Uterus (tissue), 4 donors: ENCODE measurements around the gene SNU13. TPM values are rescaled to one million over a fixed set of nuclear protein-coding genes. Genes with fewer than 3 reads are reported as not detected.

Experiments used
- DNase-seq, 2 donors: peaks; one replicate each; pipeline ENCODE4 v3.0.0-alpha.2; 2019 to 2020
- H3K27ac ChIP-seq, 2 donors: fragments of 200-600 bp; sonication (generic); 1 replicate in 1 of 2; 2 replicates in 1 of 2; pipeline ENCODE4 v1.5.1; 2016 to 2018
- H3K27me3 ChIP-seq, 2 donors: fragments of 200-600 bp; sonication (generic); one replicate each; pipeline ENCODE4 v1.5.1; 2018 to 2019; ENCODE audit warnings: control low read depth in 1 of 2
- H3K36me3 ChIP-seq, 2 donors: fragments of 200-600 bp; sonication (generic); one replicate each; pipeline ENCODE4 v1.5.1; 2019; ENCODE audit warnings: control low read depth in 1 of 2
- H3K4me1 ChIP-seq, 2 donors: fragments of 200-600 bp; sonication (generic); one replicate each; pipeline ENCODE4 v1.5.1; 2018 to 2019; ENCODE audit warnings: control low read depth in 1 of 2
- H3K4me3 ChIP-seq, 2 donors: fragments of 200-600 bp; sonication (generic); 1 replicate in 1 of 2; 2 replicates in 1 of 2; pipeline ENCODE4 v1.5.1; 2018 to 2019; ENCODE audit warnings: mild to moderate bottlenecking in 1 of 2
- H3K9me3 ChIP-seq, 2 donors: fragments of 200-600 bp; sonication (generic); one replicate each; pipeline ENCODE4 v1.5.1; 2019; ENCODE audit warnings: control low read depth in 1 of 2
- CTCF ChIP-seq, 4 experiments: fragments of 200-600 bp in 2 of 4; fragments of 450-650 bp in 2 of 4; sonication (generic) in 2 of 4; IDR thresholded peaks; one replicate each; pipeline ENCODE4 v1.5.1; 2016 to 2019; ENCODE audit warnings: antibody characterized with exemption in 4 of 4, mild to moderate bottlenecking in 2 of 4, moderate library complexity in 1 of 4
- POLR2A ChIP-seq, 2 donors: fragments of 450-650 bp; IDR thresholded peaks; one replicate each; pipeline ENCODE4 v1.6.1; 2016; ENCODE audit warnings: antibody characterized with exemption in 2 of 2, mild to moderate bottlenecking in 1 of 2, moderate library complexity in 1 of 2
- intact Hi-C: fragments of 100-400 bp; cut with DNase I; formaldehyde crosslinking; loops from one replicate; pipeline ENCODE4 v1.15.1; 2023; ENCODE audit warnings: low total_unique reads
- total RNA-seq, 4 donors: library from RNA; depleted of rRNA in 3 of 4; stranded (reverse); fragments of >200 nt in 3 of 4; gene quantifications; one replicate each; pipeline versions ENCODE4 v1.1.0 to v1.2.4, GENCODE V29; 2014 to 2023
- donor health status: DM: yes; HTN: yes; CAD: no.

SNU13 gene
- total RNA-seq, 4 donors from 2014 or later, result 62.1 to 136 (median 96.2) TPM

GRCh38 chr22:41722496-41722895, 33.8 kb upstream of the SNU13 start:
- H3K9me3 ChIP-seq, result no peaks in the 10 kb centered on the region
- H3K4me3 ChIP-seq, result no peak overlapping the region
- no peak for DNase-seq
- H3K27ac ChIP-seq, result no peak overlapping the region
- H3K4me1 ChIP-seq, result no peaks in the 10 kb centered on the region
- no peaks in the 10 kb centered on the region for H3K36me3 ChIP-seq
- no peak for TF ChIP-seq CTCF (IDR thresholded peaks at IDR 0.05)
- no peak for TF ChIP-seq POLR2A (IDR thresholded peaks at IDR 0.05)
- intact Hi-C loops, result no loop called here
- H3K27me3 ChIP-seq, result no peaks in the 10 kb centered on the region

GRCh38 chr22:41713004-41713403, 24.3 kb upstream of the SNU13 start:
- TF ChIP-seq POLR2A (IDR thresholded peaks at IDR 0.05) (no peak), CTCF (IDR thresholded peaks at IDR 0.05) (no peak)
- DNase-seq, result no peak
- Histone ChIP-seq H3K27me3 (no peaks in the 10 kb centered on the region), H3K27ac (no peak overlapping the region), H3K4me3 (no peak overlapping the region), H3K9me3 (no peaks in the 10 kb centered on the region), H3K4me1 (no peaks in the 10 kb centered on the region), H3K36me3 (no peaks in the 10 kb centered on the region)
- intact Hi-C loops, result no loop called here

- Histone ChIP-seq H3K4me3 (no peak overlapping the region), H3K36me3 (no peaks in the 10 kb centered on the region), H3K9me3 (no peaks in the 10 kb centered on the region), H3K27ac (no peak overlapping the region), H3K27me3 (no peaks in the 10 kb centered on the region), H3K4me1 (no peaks in the 10 kb centered on the region)
- DNase-seq, result no peak
- TF ChIP-seq CTCF (IDR thresholded peaks at IDR 0.05) (no peak), POLR2A (IDR thresholded peaks at IDR 0.05) (no peak)
- intact Hi-C loops, result no loop called here
Observed at GRCh38 chr22:41709341-41709740, 20.7 kb upstream of the SNU13 start.

GRCh38 chr22:41702763-41703162, 14.1 kb upstream of the SNU13 start:
- Histone ChIP-seq H3K27ac (no peak overlapping the region), H3K4me3 (no peak overlapping the region), H3K9me3 (no peaks in the 10 kb centered on the region), H3K27me3 (no peaks in the 10 kb centered on the region), H3K36me3 (no peaks in the 10 kb centered on the region), H3K4me1 (peaks cover 0 to 7% of the 10 kb centered on the region in 2 donors)
- intact Hi-C loops, result no loop called here
- DNase-seq, result no peak
- TF ChIP-seq POLR2A (IDR thresholded peaks at IDR 0.05) (no peak), CTCF (IDR thresholded peaks at IDR 0.05) (no peak)

GRCh38 chr22:41700108-41700364, 11.4 kb upstream of the SNU13 start:
- intact Hi-C loops, result no loop called here
- DNase-seq, result no peak
- Histone ChIP-seq H3K27me3 (no peaks in the 10 kb centered on the region), H3K9me3 (no peaks in the 10 kb centered on the region), H3K4me1 (peaks cover 0 to 7% of the 10 kb centered on the region in 2 donors), H3K4me3 (no peak overlapping the region), H3K36me3 (no peaks in the 10 kb centered on the region), H3K27ac (no peak overlapping the region)
- TF ChIP-seq CTCF (IDR thresholded peaks at IDR 0.05) (no peak), POLR2A (IDR thresholded peaks at IDR 0.05) (no peak)
